Measurements from ENCODE around the gene CPEB1.

CPEB1 gene

GRCh38 chr15:82647045-82647834 lies at the start of gene CPEB1:
TSS of gene CPEB1 (minus strand) at chr15:82647363. CDS start at chr15:82628459, 18,904 bp downstream.
- no peak for FAIRE-seq

GRCh38 chr15:82692171-82692570 lies 45.0 kb upstream of the CPEB1 start:
- no peak for FAIRE-seq

GRCh38 chr15:82689147-82689546 lies 42.0 kb upstream of the CPEB1 start:
- FAIRE-seq, result no peak

GRCh38 chr15:82688691-82689090 lies 41.5 kb upstream of the CPEB1 start:
- no peak for FAIRE-seq

GRCh38 chr15:82681371-82681770 lies 34.2 kb upstream of the CPEB1 start:
- FAIRE-seq, result no peak

GRCh38 chr15:82680200-82681102 lies 33.3 kb upstream of the CPEB1 start:
- no peak for FAIRE-seq

- no peak for FAIRE-seq
Measured at GRCh38 chr15:82679626-82680199, 32.5 kb upstream of the CPEB1 start.

GRCh38 chr15:82677720-82678323 lies 30.7 kb upstream of the CPEB1 start:
- FAIRE-seq, result no peak

- no peak for FAIRE-seq
Measured at GRCh38 chr15:82674873-82675272, 27.7 kb upstream of the CPEB1 start.

- no peak for FAIRE-seq
Measured at GRCh38 chr15:82670699-82671098, 23.5 kb upstream of the CPEB1 start.

- FAIRE-seq, result no peak
Measured at GRCh38 chr15:82666606-82667005, 19.4 kb upstream of the CPEB1 start.

GRCh38 chr15:82664021-82664420 lies 16.9 kb upstream of the CPEB1 start:
- no peak for FAIRE-seq

GRCh38 chr15:82663186-82663600 lies 16.0 kb upstream of the CPEB1 start:
- no peak for FAIRE-seq

- FAIRE-seq, result no peak
Measured at GRCh38 chr15:82662641-82663040, 15.5 kb upstream of the CPEB1 start.

GRCh38 chr15:82660378-82660777 lies 13.2 kb upstream of the CPEB1 start:
- no peak for FAIRE-seq

GRCh38 chr15:82656641-82657266 lies 9.6 kb upstream of the CPEB1 start:
- FAIRE-seq, result no peak

GRCh38 chr15:82655606-82656005 lies 8.4 kb upstream of the CPEB1 start:
- no peak for FAIRE-seq

GRCh38 chr15:82653483-82654168 lies 6.5 kb upstream of the CPEB1 start:
- no peak for FAIRE-seq

GRCh38 chr15:82651708-82652107 lies 4.5 kb upstream of the CPEB1 start:
- no peak for FAIRE-seq

GRCh38 chr15:82650046-82650670 lies 3.0 kb upstream of the CPEB1 start:
- no peak for FAIRE-seq

GRCh38 chr15:82649226-82649999 lies 2.2 kb upstream of the CPEB1 start:
- no peak for FAIRE-seq
